22Rv1 (cell line): ENCODE results near the gene FERMT2.

ENCODE experiments used
- CTCF ChIP-seq: fragments of 450-650 bp; IDR thresholded peaks from 2 replicates; pipeline ENCODE4 v1.5.1; 2017; ENCODE audit warnings: mild to moderate bottlenecking
- ZFX ChIP-seq: fragments of 450-650 bp; IDR thresholded peaks from 2 replicates; pipeline ENCODE4 v1.6.1; 2017; ENCODE audit warnings: antibody characterized with exemption, borderline replicate concordance

GRCh38 chr14:52902971-52903619 lies 47.8 kb downstream of the FERMT2 start:
- TF ChIP-seq ZFX (no peak), CTCF (no peak)
